OCI-M1 (cell line): Measurements from ENCODE around the gene SEMA7A.
A peak's percentile ranks its signal among the peaks of the same experiment; 100 is the strongest.

Experiments used
- DNase-seq: peaks from one replicate; lab custom pipeline; 2025; lab: John Stamatoyannopoulos, UW

Gene SEMA7A

GRCh38 chr15:74451861-74452835 lies 18.4 kb upstream of the SEMA7A start:
- DNase-seq, result no peak

- no peak for DNase-seq
Measured at GRCh38 chr15:74451322-74451721, 17.6 kb upstream of the SEMA7A start.

GRCh38 chr15:74449643-74450205 lies 16.0 kb upstream of the SEMA7A start:
- no peak for DNase-seq

GRCh38 chr15:74449095-74449494 lies 15.3 kb upstream of the SEMA7A start:
- DNase-seq, result no peak

GRCh38 chr15:74445816-74446763 lies 12.3 kb upstream of the SEMA7A start:
- DNase-seq, result no peak

- DNase-seq, result no peak
Measured at GRCh38 chr15:74444106-74445062, 10.6 kb upstream of the SEMA7A start.

GRCh38 chr15:74443100-74443909 lies 9.5 kb upstream of the SEMA7A start:
- no peak for DNase-seq

- no peak for DNase-seq
Measured at GRCh38 chr15:74442604-74443003, 8.8 kb upstream of the SEMA7A start.

GRCh38 chr15:74442063-74442462 lies 8.3 kb upstream of the SEMA7A start:
- DNase-seq, result no peak

- DNase-seq, result no peak
Measured at GRCh38 chr15:74441248-74441941, 7.6 kb upstream of the SEMA7A start.

GRCh38 chr15:74438721-74439316 lies 5.1 kb upstream of the SEMA7A start:
- DNase-seq, result peak; percentile 89

- DNase-seq, result no peak
Measured at GRCh38 chr15:74438206-74438605, 4.4 kb upstream of the SEMA7A start.

GRCh38 chr15:74434263-74435136 lies 742 bp upstream of the SEMA7A start:
- DNase-seq, result no peak

GRCh38 chr15:74432968-74433591 lies 678 bp downstream of the SEMA7A start:
- DNase-seq, result no peak

- DNase-seq, result no peak
Measured at GRCh38 chr15:74432271-74432967, 1.3 kb downstream of the SEMA7A start.

- DNase-seq, result no peak
Measured at GRCh38 chr15:74431645-74432044, 2.1 kb downstream of the SEMA7A start.

GRCh38 chr15:74431116-74431515 lies 2.6 kb downstream of the SEMA7A start:
- no peak for DNase-seq
